Vagina (tissue), 2 donors: ENCODE data around the gene ATP2C2.

Experiments
- POLR2A ChIP-seq, 2 donors: fragments of 450-650 bp; IDR thresholded peaks; one replicate each; pipeline ENCODE4 v1.6.1; 2017; ENCODE audit warnings: antibody characterized with exemption in 2 of 2, mild to moderate bottlenecking in 2 of 2, moderate library complexity in 2 of 2
- POLR2AphosphoS5 ChIP-seq, 2 donors: sonication (generic); formaldehyde crosslinking; IDR thresholded peaks; one replicate each; pipeline ENCODE4 v1.9.0; 2017; ENCODE audit warnings: antibody characterized with exemption in 2 of 2, mild to moderate bottlenecking in 2 of 2, low read depth in 1 of 2; ENCODE audit not compliant: insufficient read depth in 1 of 2
- TF ChIP-seq, protein P1 (sequence below), 3 experiments: fragments of 450-650 bp in 2 of 3; fragments of 200-600 bp in 1 of 3; sonication (generic) in 1 of 3; IDR thresholded peaks; one replicate each; pipeline ENCODE4 v1.5.1; 2017 to 2019; ENCODE audit warnings: antibody characterized with exemption in 3 of 3, mild to moderate bottlenecking in 2 of 3, moderate library complexity in 2 of 3

DNA sequence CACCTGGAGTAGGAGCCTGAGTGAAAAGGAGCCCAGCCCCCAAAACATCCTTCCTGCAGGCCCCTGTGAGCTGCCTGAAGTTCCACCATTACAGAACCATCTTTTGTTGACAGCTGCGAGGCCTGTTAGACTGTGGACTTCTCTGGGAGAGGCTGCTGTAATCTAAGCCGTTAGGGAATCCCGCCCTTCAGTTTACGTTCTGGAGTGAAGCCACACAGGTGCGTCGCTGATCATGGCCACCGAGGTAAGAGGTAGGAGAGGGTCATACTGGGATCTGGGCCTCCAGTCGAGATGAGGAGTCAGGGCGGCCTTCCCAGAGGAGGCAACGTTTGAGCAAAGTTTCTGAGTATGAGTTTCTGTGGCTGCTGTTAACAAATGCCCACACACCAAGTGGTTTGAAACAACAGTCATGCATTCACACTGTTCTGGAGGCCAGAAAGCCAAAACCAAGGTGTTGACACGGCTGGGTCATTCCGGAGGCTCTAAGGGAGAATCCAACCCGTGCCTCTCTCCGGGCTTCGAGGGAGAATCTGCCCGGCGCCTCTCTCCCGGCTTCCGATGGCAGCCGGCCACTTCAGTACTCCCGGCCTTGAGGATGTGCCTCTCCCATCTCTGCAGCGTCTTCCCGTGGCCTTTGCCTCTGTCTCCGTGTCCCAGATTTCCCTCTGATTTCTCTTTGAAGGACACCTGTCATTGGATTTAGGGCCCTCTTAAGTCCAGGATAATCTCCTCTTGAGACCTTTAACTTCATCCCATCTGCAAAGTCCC lies 26.6 kb upstream of the ATP2C2 start:
- TF ChIP-seq, protein P1, sequence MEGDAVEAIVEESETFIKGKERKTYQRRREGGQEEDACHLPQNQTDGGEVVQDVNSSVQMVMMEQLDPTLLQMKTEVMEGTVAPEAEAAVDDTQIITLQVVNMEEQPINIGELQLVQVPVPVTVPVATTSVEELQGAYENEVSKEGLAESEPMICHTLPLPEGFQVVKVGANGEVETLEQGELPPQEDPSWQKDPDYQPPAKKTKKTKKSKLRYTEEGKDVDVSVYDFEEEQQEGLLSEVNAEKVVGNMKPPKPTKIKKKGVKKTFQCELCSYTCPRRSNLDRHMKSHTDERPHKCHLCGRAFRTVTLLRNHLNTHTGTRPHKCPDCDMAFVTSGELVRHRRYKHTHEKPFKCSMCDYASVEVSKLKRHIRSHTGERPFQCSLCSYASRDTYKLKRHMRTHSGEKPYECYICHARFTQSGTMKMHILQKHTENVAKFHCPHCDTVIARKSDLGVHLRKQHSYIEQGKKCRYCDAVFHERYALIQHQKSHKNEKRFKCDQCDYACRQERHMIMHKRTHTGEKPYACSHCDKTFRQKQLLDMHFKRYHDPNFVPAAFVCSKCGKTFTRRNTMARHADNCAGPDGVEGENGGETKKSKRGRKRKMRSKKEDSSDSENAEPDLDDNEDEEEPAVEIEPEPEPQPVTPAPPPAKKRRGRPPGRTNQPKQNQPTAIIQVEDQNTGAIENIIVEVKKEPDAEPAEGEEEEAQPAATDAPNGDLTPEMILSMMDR (IDR thresholded peaks at IDR 0.05), result no peak
- TF ChIP-seq POLR2A (IDR thresholded peaks at IDR 0.05) (no peak), POLR2AphosphoS5 (IDR thresholded peaks at IDR 0.05; ENCODE audit: insufficient read depth in 1 of 2, low read depth in 1 of 2) (no peak)
